ENCODE results near the gene GFER.
"Not testable (repeated sequence)": the region's sequence is repeated elsewhere in the genome, so short reads cannot be mapped to it uniquely, and the experiment has no call there.

The GFER gene

GRCh38 chr16:2007081-2007836 lies 23.3 kb downstream of the GFER start:
- H3K4me3 ChIP-seq (ENCODE audit: low read length): peak overlapping the region; percentile 86
- no peak for DNase-seq (ENCODE audit: low read depth)
- TF ChIP-seq, protein P1, sequence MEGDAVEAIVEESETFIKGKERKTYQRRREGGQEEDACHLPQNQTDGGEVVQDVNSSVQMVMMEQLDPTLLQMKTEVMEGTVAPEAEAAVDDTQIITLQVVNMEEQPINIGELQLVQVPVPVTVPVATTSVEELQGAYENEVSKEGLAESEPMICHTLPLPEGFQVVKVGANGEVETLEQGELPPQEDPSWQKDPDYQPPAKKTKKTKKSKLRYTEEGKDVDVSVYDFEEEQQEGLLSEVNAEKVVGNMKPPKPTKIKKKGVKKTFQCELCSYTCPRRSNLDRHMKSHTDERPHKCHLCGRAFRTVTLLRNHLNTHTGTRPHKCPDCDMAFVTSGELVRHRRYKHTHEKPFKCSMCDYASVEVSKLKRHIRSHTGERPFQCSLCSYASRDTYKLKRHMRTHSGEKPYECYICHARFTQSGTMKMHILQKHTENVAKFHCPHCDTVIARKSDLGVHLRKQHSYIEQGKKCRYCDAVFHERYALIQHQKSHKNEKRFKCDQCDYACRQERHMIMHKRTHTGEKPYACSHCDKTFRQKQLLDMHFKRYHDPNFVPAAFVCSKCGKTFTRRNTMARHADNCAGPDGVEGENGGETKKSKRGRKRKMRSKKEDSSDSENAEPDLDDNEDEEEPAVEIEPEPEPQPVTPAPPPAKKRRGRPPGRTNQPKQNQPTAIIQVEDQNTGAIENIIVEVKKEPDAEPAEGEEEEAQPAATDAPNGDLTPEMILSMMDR (conservative IDR thresholded peaks at IDR 0.05; ENCODE audit: low read length): no peak

DNA sequence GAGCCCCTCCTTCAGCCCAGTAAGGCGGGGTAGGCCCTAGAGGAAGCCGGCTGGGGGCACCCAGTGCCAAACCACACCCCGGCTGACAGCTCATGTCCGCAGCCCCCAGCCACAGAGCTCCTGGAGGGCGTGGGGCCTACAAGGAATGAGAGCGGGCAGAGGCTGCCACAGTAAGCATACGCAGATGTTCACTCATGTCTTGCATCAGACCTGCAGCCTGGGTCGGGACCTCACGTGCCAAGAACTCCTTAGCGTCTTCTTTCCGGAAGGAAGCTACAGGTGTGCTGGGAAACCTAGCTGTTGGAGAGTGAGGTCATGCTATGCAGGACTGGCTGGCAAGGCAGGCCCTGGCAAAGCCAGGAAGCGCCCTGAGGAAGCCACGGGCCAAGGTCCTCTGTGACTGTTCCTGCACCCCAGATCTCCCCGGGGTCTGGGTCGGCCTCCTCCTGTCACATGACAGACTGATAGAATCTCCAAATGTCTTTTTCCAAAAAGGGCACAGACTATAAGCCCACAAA lies 24.1 kb downstream of the GFER start:
- TF ChIP-seq, protein P1 (conservative IDR thresholded peaks at IDR 0.05; ENCODE audit: low read length): no peak
- H3K4me3 ChIP-seq (ENCODE audit: low read length): peak overlapping the region; percentile 86
- peak; percentile 94 for DNase-seq (ENCODE audit: low read depth)

DNA sequence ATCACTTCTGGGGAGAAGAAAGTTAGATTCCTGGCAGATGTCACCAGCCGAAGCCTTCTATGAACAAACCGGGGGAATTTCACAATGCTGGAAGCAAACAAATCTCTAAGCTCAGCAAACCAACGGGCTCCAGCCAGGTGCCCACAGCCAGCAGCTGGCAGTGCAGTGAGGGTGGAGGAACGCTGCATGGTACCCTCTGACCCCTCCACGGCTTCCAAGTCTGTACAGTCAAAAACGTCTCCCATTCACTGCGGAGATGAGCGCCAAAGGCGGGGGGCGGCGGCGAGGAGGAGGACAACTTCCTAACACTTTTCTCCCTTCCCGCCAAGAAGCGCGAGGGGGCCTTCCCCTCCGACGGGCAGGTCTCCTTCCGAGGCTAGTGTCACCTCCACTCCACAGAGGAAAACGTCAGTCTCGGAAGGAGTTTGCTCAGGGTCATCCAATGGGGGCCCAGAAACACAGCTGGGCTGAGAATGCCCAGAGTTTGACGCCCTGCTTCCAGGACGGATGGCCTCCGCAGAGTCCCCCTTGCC lies 24.7 kb downstream of the GFER start:
- TF ChIP-seq, protein P1 (conservative IDR thresholded peaks at IDR 0.05; ENCODE audit: low read length): no peak
- peak overlapping the region; percentile 86 for H3K4me3 ChIP-seq (ENCODE audit: low read length)
- peak; percentile 62 for DNase-seq (ENCODE audit: low read depth)

DNA sequence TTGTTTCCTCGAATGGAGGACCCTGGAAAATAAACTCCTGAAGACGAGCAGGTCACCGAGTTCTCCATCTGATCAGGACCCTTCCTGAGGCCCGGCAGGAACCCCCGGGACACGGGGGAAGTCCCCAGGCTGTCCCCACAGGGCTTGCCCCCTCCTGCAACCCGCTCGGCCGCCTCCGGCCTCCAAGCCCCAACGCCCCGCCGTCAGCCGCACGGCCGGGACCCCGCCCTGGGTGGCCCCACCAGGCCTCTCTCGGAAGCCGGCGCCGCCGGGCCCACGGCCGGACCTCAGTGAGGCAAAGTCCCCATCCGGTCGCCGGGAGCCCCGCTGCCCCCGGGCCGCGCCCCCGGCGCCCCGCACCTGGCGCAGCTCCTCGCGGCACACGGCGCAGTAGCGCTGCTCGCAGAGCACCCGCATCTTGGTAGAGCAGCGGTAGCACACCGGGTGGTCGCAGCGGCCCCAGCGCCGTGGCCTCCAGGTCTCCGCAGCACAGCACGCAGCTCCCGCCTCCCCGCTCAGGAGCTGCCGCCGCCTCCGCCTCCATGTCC lies 25.2 kb downstream of the GFER start:
- peak overlapping the region; percentile 86 for H3K4me3 ChIP-seq (ENCODE audit: low read length)
- TF ChIP-seq, protein P1 (conservative IDR thresholded peaks at IDR 0.05; ENCODE audit: low read length): no peak
- no peak for DNase-seq (ENCODE audit: low read depth)

DNA sequence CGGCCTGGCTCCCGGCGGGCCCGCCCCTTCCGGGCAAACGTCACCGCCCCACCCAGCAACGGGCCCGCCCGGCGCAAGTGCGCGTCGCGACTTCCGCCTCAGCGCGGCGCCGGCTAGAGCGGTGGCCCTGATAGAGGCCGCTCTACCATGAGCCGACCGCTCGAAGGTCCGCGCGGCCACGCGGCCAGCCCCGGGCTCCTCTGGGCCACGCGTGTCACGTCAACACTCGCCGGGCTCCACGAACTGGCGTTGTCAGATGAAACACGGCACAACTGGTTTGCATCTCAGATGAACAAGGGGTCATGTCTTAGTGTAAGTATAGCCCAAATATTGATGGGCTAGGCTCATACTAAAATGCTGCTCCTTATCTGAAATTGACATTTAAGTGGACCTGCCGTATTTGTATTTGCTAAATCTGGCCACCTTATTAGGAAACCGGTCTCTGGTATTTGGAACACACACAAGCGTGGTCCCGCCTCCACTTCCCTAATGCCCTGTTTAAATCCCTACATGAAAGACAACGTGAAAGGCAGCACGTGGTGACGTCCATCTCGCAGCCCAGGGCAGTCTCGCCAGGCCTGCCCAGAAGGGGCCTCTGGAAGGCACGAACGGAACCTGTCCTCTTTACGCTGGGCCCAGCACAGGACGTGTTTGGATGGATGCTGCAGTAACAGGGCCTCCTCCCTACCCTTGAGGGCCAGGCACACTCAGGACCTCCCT lies 26.0 kb downstream of the GFER start, which contains the start of gene ZNF598:
Gene ZNF598, minus strand, starts transcription at position 31 of the 720 bp plus-strand sequence.
- TF ChIP-seq, protein P1 (conservative IDR thresholded peaks at IDR 0.05; ENCODE audit: low read length): no peak
- peak; percentile 87 for DNase-seq (ENCODE audit: low read depth)
- H3K4me3 ChIP-seq (ENCODE audit: low read length): peak within 1 kb of the TSS; percentile 86

- not testable (repeated sequence) for H3K4me3 ChIP-seq (ENCODE audit: low read length); DNase-seq (ENCODE audit: low read depth)
These were observed 27.7 kb downstream of the GFER start for GRCh38 chr16:2011726-2012125.

DNA sequence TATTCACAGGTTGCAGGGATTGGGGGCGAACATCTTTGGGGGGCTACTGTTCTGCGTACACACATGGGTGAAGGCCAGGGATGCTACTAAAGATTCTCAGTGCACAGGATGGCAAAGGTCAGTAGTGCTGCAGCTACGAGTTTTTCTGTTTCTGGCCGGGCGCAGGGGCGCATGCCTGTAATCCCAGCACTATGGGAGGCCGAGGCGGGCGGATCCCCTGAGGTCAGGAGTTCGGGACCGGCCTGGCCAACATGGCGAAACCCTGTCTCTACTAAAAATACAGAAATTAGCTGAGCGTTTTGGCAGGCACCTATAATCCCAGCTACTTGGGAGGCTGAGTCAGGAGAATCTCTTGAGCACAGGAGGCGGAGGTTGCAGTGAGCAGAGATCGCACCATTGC lies 29.5 kb downstream of the GFER start:
- TF ChIP-seq, protein P1 (conservative IDR thresholded peaks at IDR 0.05; ENCODE audit: low read length): no peak
- no peak overlapping the region for H3K4me3 ChIP-seq (ENCODE audit: low read length)
- no peak for DNase-seq (ENCODE audit: low read depth)
